Tibial nerve (tissue), 4 donors: Measurements from ENCODE around the gene EMID1.

Source experiments
- CTCF ChIP-seq, 5 experiments: fragments of 200-600 bp in 3 of 5; fragments of 450-650 bp in 2 of 5; sonication (generic) in 3 of 5; IDR thresholded peaks; one replicate each; pipeline ENCODE4 v1.5.1; 2016 to 2019; ENCODE audit warnings: antibody characterized with exemption in 5 of 5, mild to moderate bottlenecking in 3 of 5, moderate library complexity in 2 of 5
- EP300 ChIP-seq, 2 donors: sonication (generic); formaldehyde crosslinking; IDR thresholded peaks; one replicate each; pipeline ENCODE4 v1.6.1; 2017; ENCODE audit warnings: antibody characterized with exemption in 2 of 2, mild to moderate bottlenecking in 1 of 2
- POLR2A ChIP-seq, 2 donors: fragments of 450-650 bp; IDR thresholded peaks; one replicate each; pipeline ENCODE4 v1.6.1; 2017; ENCODE audit warnings: antibody characterized with exemption in 2 of 2, mild to moderate bottlenecking in 2 of 2, moderate library complexity in 2 of 2

DNA sequence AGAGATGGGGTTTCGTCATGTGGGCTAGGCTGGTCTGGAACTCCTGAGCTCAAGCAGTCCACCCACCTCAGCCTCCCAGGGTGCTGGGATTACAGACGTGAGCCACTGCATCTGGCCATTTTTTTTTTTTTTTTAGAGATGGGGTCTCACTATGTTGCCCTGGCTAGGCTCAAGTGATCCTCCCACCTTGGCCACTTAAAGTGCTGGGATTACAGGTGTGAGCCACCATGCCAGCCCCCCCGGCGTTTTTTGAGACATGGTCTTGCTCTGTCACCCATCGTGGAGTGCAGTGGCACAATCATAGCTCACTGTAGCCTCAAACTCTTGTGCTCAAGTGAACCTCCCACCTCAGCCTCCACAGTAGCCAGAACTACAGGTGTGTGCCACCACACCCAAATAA is 45.6 kb downstream of the EMID1 start:
- TF ChIP-seq CTCF (IDR thresholded peaks at IDR 0.05) (no peak), POLR2A (IDR thresholded peaks at IDR 0.05) (no peak), EP300 (IDR thresholded peaks at IDR 0.05) (no peak)
